K562 (cell line): Measurements from ENCODE around the gene CHODL. TPM values are rescaled to one million over a fixed set of nuclear protein-coding genes. Genes with fewer than 3 reads are reported as not detected.

Source experiments
- ATAC-seq: fragments of 200-7000 bp; cut with Tn5 transposase; 3 replicates; pipeline ENCODE4 v1.9.1; 2020; ENCODE audit warnings: moderate library complexity
- Bru-seq: library from RNA; stranded (reverse); fragments of 400-500 nt; gene quantifications from one replicate; lab custom pipeline; 2021; lab: Mats Ljungman, UMichigan
- BruChase-seq, 2 experiments: library from RNA; stranded (reverse); fragments of 400-500 nt; gene quantifications; one replicate each; lab custom pipeline; 2021; lab: Mats Ljungman, UMichigan
- BruUV-seq: library from RNA; stranded (reverse); fragments of 400-500 nt; replicated peaks from 2 replicates; lab custom pipeline; 2021; lab: Mats Ljungman, UMichigan
- CTCF ChIA-PET: fragments of 300-600 bp; formaldehyde crosslinking; extraction: SDS; loops from one replicate; lab custom pipeline; 2021; ENCODE audit warnings: low intra/inter-chr PET ratio; lab: Yijun Ruan, JAX
- POLR2A ChIA-PET: fragments of 300-600, 350-650 bp; sonication (Branson Sonifier 250); formaldehyde crosslinking; extraction: SDS; loops from one replicate; lab custom pipeline; 2021; ENCODE audit warnings: antibody characterized with exemption, inconsistent platforms; lab: Yijun Ruan, JAX
- DNase-seq, 4 experiments: peaks; one replicate each; pipeline versions ENCODE4 v3.0.0 to v3.0.0-alpha.2; 2011 to 2018; ENCODE audit warnings: low spot score in 3 of 4, mixed read lengths in 3 of 4; ENCODE audit errors: extremely low read depth in 1 of 4
- FAIRE-seq: peaks from 2 replicates; lab custom pipeline; 2011; peaks lifted over from hg19 to GRCh38; lab: Jason Lieb, UNC
- H2AFZ ChIP-seq: 2 replicates; pipeline ENCODE4 v1.6.0; 2011; ENCODE audit warnings: low read depth, low read length, control low read depth, inconsistent platforms
- H3K27ac ChIP-seq: fragments of 200-600 bp; 3 replicates; pipeline ENCODE4 v1.8.0; 2011; ENCODE audit warnings: low read depth, mild to moderate bottlenecking, control low read depth, inconsistent platforms, low read length, moderate library complexity, mixed read lengths; ENCODE audit errors: extremely low read depth
- H3K27me3 ChIP-seq, 2 experiments: fragments of 300-600 bp in 1 of 2; 2 replicates in 1 of 2; 3 replicates in 1 of 2; pipeline versions ENCODE4 v1.6.0 to v1.8.0; 2011; ENCODE audit warnings: inconsistent platforms in 2 of 2, low read length in 2 of 2, mild to moderate bottlenecking in 1 of 2, mixed read lengths in 1 of 2, moderate library complexity in 1 of 2; ENCODE audit not compliant: control insufficient read depth in 2 of 2, insufficient read depth in 2 of 2
- H3K36me3 ChIP-seq: fragments of 300-600 bp; 3 replicates; pipeline ENCODE4 v1.8.0; 2011; ENCODE audit warnings: mild to moderate bottlenecking, low read length, inconsistent platforms; ENCODE audit not compliant: control insufficient read depth, insufficient read depth
- H3K4me1 ChIP-seq, 2 experiments: fragments of 200-600 bp in 1 of 2; replicated peaks in 1 of 2; 2 replicates in 1 of 2; 3 replicates in 1 of 2; pipeline versions ENCODE4 v1.5.1 to v1.8.0; 2011; ENCODE audit warnings: inconsistent platforms in 2 of 2, low read length in 2 of 2, mild to moderate bottlenecking in 1 of 2, mixed read lengths in 1 of 2, moderate library complexity in 1 of 2; ENCODE audit not compliant: control insufficient read depth in 2 of 2, insufficient read depth in 2 of 2
- H3K4me2 ChIP-seq: 2 replicates; pipeline ENCODE4 v1.6.1; 2011; ENCODE audit warnings: low read length, control low read depth, inconsistent platforms, mixed read lengths; ENCODE audit not compliant: insufficient read depth
- H3K4me3 ChIP-seq: fragments of 200-600 bp; sonication (generic), shearing (Covaris generic); 2 replicates; pipeline ENCODE4 v1.5.1; 2016; ENCODE audit warnings: control low read depth, inconsistent platforms
- H3K79me2 ChIP-seq: fragments of 200-600 bp; 3 replicates; pipeline ENCODE4 v1.8.0; 2011; ENCODE audit warnings: low read length, inconsistent platforms; ENCODE audit not compliant: control insufficient read depth, insufficient read depth
- H3K9ac ChIP-seq, 2 experiments: 2 replicates each; pipeline versions ENCODE4 v1.6.0 to v1.6.1; 2011; ENCODE audit warnings: low read depth in 2 of 2, low read length in 2 of 2, control low read depth in 1 of 2, inconsistent platforms in 1 of 2, mild to moderate bottlenecking in 1 of 2, mixed read lengths in 1 of 2; ENCODE audit not compliant: insufficient read depth in 1 of 2
- H3K9me1 ChIP-seq: one replicate; pipeline ENCODE4 v1.6.0; 2011; ENCODE audit warnings: inconsistent platforms, mild to moderate bottlenecking, low read length, moderate library complexity; ENCODE audit not compliant: control insufficient read depth, insufficient read depth
- H3K9me3 ChIP-seq: replicated peaks from 2 replicates; pipeline ENCODE4 v1.5.1; 2011; ENCODE audit warnings: low read depth, low read length, inconsistent platforms; ENCODE audit not compliant: control insufficient read depth, insufficient read depth
- H4K20me1 ChIP-seq: replicated peaks from 2 replicates; pipeline ENCODE4 v1.6.1; 2011; ENCODE audit warnings: low read length, inconsistent platforms, mixed read lengths; ENCODE audit not compliant: control insufficient read depth, insufficient read depth
- GATAD2A ChIP-seq: fragments of 450-650 bp; IDR thresholded peaks from 2 replicates; pipeline ENCODE4 v1.6.1; 2017
- WGBS: fragments of 100-300 bp; shearing (Covaris generic); methylation state at CpG from one replicate; pipeline ENCODE4 v1.1.6; 2016; ENCODE audit warnings: low coverage, mixed read lengths; ENCODE audit not compliant: insufficient coverage; ENCODE audit errors: missing lambda C conversion rate; 5-methylcytosine and 5-hydroxymethylcytosine counted together
- in situ Hi-C: fragments of 300-500 bp; cut with MboI; formaldehyde crosslinking; loops from 4 replicates; pipeline ENCODE4 v1.15.0; 2018; ENCODE audit warnings: inconsistent platforms, mixed read lengths
- intact Hi-C: fragments of 100-400 bp; cut with micrococcal nuclease; formaldehyde crosslinking; loops from 2 replicates; pipeline ENCODE4 v1.14.2; 2022
- long read RNA-seq, 3 experiments: library from polyadenylated mRNA in 2 of 3; library from RNA in 1 of 3; unstranded in 2 of 3; stranded (forward) in 1 of 3; transcript quantifications; one replicate each; pipeline ENCODE4 v2.0.0, GENCODE V29; 2019 to 2022
- polyA minus RNA-seq, 3 experiments: library from RNA; depleted of rRNA, polyadenylated mRNA; stranded (reverse); fragments of >200 nt; gene quantifications; 2 replicates each; pipeline ENCODE4 v1.2.3, GENCODE V29; 2011
- polyA plus RNA-seq, 8 experiments: library from polyadenylated mRNA; depleted of rRNA in 4 of 8; stranded (reverse) in 5 of 8; unstranded in 3 of 8; fragments of >200 nt; fragmentation: Nextera tagmentation in 2 of 8; fragmentation: Illumina TruSeq in 1 of 8; extraction: Ambion mirVana in 2 of 8; extraction: Trizol in 1 of 8; gene quantifications; 2 replicates each; pipeline versions ENCODE4 v1.2.1 to v1.2.3, GENCODE V29; 2011 to 2014; ENCODE audit warnings: inconsistent platforms in 1 of 8, missing spikeins in 1 of 8
- total RNA-seq, 7 experiments: library from RNA; depleted of rRNA in 6 of 7; stranded (reverse); fragments of >200 nt in 6 of 7; fragmentation: Illumina TruSeq in 2 of 7; extraction: Trizol in 2 of 7; gene quantifications; 2 replicates each; pipeline versions ENCODE4 v1.2.1 to v1.2.3, GENCODE V29; 2011 to 2021; ENCODE audit warnings: low replicate concordance in 1 of 7

The CHODL gene
- not detected in 2 replicates for total RNA-seq (2011; cell fraction: chromatin; rRNA removed; ENCODE audit: low replicate concordance)
- total RNA-seq (2011; cell fraction: nucleolus; rRNA removed) = not detected in 2 replicates
- total RNA-seq (2011; cell fraction: nucleoplasm; rRNA removed) = not detected in 2 replicates
- total RNA-seq (2014; rRNA removed) (not detected in 2 replicates), total RNA-seq (2014; rRNA removed; fragmentation: Illumina TruSeq; extraction: Trizol) (not detected in 2 replicates), total RNA-seq (2015; rRNA removed; fragmentation: Illumina TruSeq; extraction: Trizol) (not detected in 2 replicates), total RNA-seq (2021) (not detected in 2 replicates), polyA plus RNA-seq (2011; rRNA removed) (not detected in 2 replicates), polyA plus RNA-seq (2014; fragmentation: Illumina TruSeq; extraction: Trizol) (not detected in 2 replicates), polyA plus RNA-seq (2014; fragmentation: Nextera tagmentation; extraction: Ambion mirVana) (not detected), polyA plus RNA-seq (2014; rRNA removed) (not detected in 2 replicates), polyA minus RNA-seq (2011; rRNA and poly(A)+ RNA removed) (not detected in 2 replicates), Bru-seq, nascent RNA (percentile 7 among the genes with signal in this experiment), BruChase-seq, experiment 1, labeled RNA remaining after a 2-hour chase (percentile 12 among the genes with signal in this experiment), BruChase-seq, experiment 2, labeled RNA remaining after a 6-hour chase (percentile 13 among the genes with signal in this experiment)
- polyA plus RNA-seq (2011; cell fraction: cytosol; rRNA removed) = not detected in 2 replicates
- polyA plus RNA-seq (2011; cell fraction: nucleus; rRNA removed) = not detected in 2 replicates
- polyA plus RNA-seq (2012) = 0.07 TPM in 1 of 2 replicates, not detected in the other
- polyA minus RNA-seq (2011; cell fraction: cytosol; rRNA and poly(A)+ RNA removed) = not detected in 2 replicates
- not detected in 2 replicates for polyA minus RNA-seq (2011; cell fraction: nucleus; rRNA and poly(A)+ RNA removed)
- long read RNA-seq, experiment 1 = 0 reads
- long read RNA-seq, experiment 2 = 0 reads
- long read RNA-seq, experiment 3 = 0 reads

DNA sequence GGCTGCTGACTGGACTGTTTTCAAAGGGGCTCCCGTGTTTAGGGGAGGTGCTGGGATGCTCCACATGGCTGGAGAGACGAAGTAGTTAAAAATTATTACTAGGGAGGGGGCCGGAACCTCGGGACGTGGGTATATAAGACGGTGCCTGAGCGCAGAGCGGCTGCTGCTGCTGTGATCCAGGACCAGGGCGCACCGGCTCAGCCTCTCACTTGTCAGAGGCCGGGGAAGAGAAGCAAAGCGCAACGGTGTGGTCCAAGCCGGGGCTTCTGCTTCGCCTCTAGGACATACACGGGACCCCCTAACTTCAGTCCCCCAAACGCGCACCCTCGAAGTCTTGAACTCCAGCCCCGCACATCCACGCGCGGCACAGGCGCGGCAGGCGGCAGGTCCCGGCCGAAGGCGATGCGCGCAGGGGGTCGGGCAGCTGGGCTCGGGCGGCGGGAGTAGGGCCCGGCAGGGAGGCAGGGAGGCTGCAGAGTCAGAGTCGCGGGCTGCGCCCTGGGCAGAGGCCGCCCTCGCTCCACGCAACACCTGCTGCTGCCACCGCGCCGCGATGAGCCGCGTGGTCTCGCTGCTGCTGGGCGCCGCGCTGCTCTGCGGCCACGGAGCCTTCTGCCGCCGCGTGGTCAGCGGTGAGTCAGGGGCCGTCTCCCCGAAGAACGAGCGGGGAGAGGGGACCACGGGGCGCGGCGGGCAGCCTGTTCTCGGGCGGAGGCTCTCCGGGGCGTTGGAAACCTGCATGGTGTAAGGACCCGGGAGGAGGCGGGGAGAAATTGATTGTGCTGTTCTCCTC, at the start of gene CHODL:
Gene CHODL, plus strand, starts transcription at position 163 of the 793 bp plus-strand sequence. Its CDS starts 391 bp downstream, at position 554.
- no peak within 1 kb of the TSS for H3K27ac ChIP-seq
- no peaks in the 10 kb centered on the region for H3K4me1 ChIP-seq
- POLR2A ChIA-PET = interaction anchor here (0.7 kb wide), 1 partner anchor 34 kb away, joined by 3 read pairs; no protein-coding TSS in a partner anchor
- intact Hi-C loops (no loop called here), in situ Hi-C loops (no loop called here)
- DNase-seq (no peak), FAIRE-seq (no peak), ATAC-seq (no peak)
- WGBS = 14% methylated on average over 46 of the region's 72 CpGs
- no peak within 1 kb of the TSS for H2AFZ ChIP-seq
- H3K79me2 ChIP-seq = no peaks in the 10 kb centered on the region
- no TSS peak for BruUV-seq
- no peak within 1 kb of the TSS for H3K9ac ChIP-seq
- no peaks in the 10 kb centered on the region for H4K20me1 ChIP-seq
- no peak within 1 kb of the TSS for H3K4me2 ChIP-seq
- no peak within 1 kb of the TSS for H3K4me3 ChIP-seq
- no peaks in the 10 kb centered on the region for H3K9me1 ChIP-seq
- TF ChIP-seq GATAD2A = no peak
- no peaks in the 10 kb centered on the region for H3K27me3 ChIP-seq
- no peaks in the 10 kb centered on the region for H3K36me3 ChIP-seq
- CTCF ChIA-PET = no interaction called here
- H3K9me3 ChIP-seq = no peaks in the 10 kb centered on the region
